Suprapubic skin (tissue), 4 donors: ENCODE measurements around the gene CNPY3. TPM values are rescaled to one million over a fixed set of nuclear protein-coding genes. Genes with fewer than 3 reads are reported as not detected.
"Not testable (repeated sequence)": the region's sequence is repeated elsewhere in the genome, so short reads cannot be mapped to it uniquely, and the experiment has no call there.

Experiments
- DNase-seq, 2 donors: peaks; one replicate each; pipeline ENCODE4 v3.0.0-alpha.2; 2019; ENCODE audit warnings: low spot score in 2 of 2
- H3K27ac ChIP-seq: fragments of 200-600 bp; sonication (generic); one replicate; pipeline ENCODE4 v1.5.1; 2019
- H3K27me3 ChIP-seq: fragments of 200-600 bp; sonication (generic); one replicate; pipeline ENCODE4 v1.5.1; 2019
- H3K36me3 ChIP-seq: fragments of 200-600 bp; sonication (generic); one replicate; pipeline ENCODE4 v1.5.1; 2019
- H3K4me1 ChIP-seq: fragments of 200-600 bp; sonication (generic); one replicate; pipeline ENCODE4 v1.5.1; 2019
- H3K4me3 ChIP-seq: fragments of 200-600 bp; sonication (generic); one replicate; pipeline ENCODE4 v1.5.1; 2019; ENCODE audit warnings: mild to moderate bottlenecking
- H3K9me3 ChIP-seq: fragments of 200-600 bp; sonication (generic); one replicate; pipeline ENCODE4 v1.5.1; 2019
- EP300 ChIP-seq: sonication (generic); formaldehyde crosslinking; IDR thresholded peaks from one replicate; pipeline ENCODE4 v1.6.1; 2017; ENCODE audit warnings: antibody characterized with exemption
- POLR2A ChIP-seq, 2 donors: fragments of 450-650 bp; IDR thresholded peaks; one replicate each; pipeline ENCODE4 v1.6.1; 2017; ENCODE audit warnings: antibody characterized with exemption in 2 of 2, mild to moderate bottlenecking in 2 of 2, moderate library complexity in 2 of 2
- POLR2AphosphoS5 ChIP-seq, 3 donors: sonication (generic); formaldehyde crosslinking; IDR thresholded peaks; one replicate each; pipeline ENCODE4 v1.6.1; 2017; ENCODE audit warnings: antibody characterized with exemption in 3 of 3
- WGBS: methylation state at CpG from one replicate; pipeline ENCODE4 v1.1.5; 2018; 5-methylcytosine and 5-hydroxymethylcytosine counted together
- total RNA-seq, 4 donors: library from RNA; depleted of rRNA; stranded (reverse); fragments of >200 nt; gene quantifications; one replicate each; pipeline ENCODE4 v1.1.0, GENCODE V29; 2016
- TF ChIP-seq, protein P1 (sequence below), 2 donors: fragments of 200-600 bp in 1 of 2; fragments of 450-650 bp in 1 of 2; sonication (generic) in 1 of 2; IDR thresholded peaks; one replicate each; pipeline ENCODE4 v1.5.1; 2016 to 2019; ENCODE audit warnings: antibody characterized with exemption in 2 of 2, mild to moderate bottlenecking in 1 of 2, moderate library complexity in 1 of 2

CNPY3 gene
- total RNA-seq: 10 to 100 TPM; 19.0 to 26.4 (median 23.2) TPM

DNA sequence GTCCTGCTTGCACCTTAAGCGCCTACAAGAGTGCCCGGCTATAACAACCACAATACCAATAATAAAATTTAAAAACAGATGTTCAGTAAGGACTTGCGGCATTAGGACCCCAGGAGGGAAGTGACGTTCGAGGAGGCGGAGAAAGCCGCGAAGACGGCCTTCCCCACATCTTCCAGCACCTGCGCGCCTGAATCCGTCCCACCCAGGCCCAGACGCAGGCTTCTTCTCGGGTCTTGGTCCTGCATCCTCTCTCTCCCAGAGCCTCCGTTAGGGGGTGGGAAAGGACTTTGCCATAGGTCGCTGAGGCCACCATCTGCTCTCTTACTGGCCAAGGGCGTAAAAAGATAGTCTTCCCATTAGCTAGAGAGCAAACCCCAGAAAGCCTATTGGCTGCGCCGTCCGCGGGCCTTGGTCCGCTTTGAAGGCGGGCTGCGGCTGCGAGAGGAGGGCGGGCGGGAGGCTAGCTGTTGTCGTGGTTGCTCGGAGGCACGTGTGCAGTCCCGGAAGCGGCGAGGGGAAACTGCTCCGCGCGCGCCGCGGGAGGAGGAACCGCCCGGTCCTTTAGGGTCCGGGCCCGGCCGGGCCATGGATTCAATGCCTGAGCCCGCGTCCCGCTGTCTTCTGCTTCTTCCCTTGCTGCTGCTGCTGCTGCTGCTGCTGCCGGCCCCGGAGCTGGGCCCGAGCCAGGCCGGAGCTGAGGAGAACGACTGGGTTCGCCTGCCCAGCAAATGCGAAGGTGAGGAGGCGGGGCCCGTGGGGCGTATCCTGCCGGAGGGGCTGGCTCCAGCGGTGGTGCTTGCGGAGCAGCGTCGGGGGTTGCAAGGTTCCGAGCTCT lies at the start of gene CNPY3:
Gene CNPY3, plus strand, starts transcription at position 495 of the 835 bp plus-strand sequence. Its CDS starts 91 bp downstream, at position 586.
- H3K4me3 ChIP-seq: peak within 1 kb of the TSS; percentile 91
- TF ChIP-seq POLR2A (IDR thresholded peaks at IDR 0.05): peak in 1 of 2 donors; percentile 38
- peak in 2 of 3 donors; percentile 46 to 52 for TF ChIP-seq POLR2AphosphoS5 (IDR thresholded peaks at IDR 0.05)
- TF ChIP-seq, protein P1, sequence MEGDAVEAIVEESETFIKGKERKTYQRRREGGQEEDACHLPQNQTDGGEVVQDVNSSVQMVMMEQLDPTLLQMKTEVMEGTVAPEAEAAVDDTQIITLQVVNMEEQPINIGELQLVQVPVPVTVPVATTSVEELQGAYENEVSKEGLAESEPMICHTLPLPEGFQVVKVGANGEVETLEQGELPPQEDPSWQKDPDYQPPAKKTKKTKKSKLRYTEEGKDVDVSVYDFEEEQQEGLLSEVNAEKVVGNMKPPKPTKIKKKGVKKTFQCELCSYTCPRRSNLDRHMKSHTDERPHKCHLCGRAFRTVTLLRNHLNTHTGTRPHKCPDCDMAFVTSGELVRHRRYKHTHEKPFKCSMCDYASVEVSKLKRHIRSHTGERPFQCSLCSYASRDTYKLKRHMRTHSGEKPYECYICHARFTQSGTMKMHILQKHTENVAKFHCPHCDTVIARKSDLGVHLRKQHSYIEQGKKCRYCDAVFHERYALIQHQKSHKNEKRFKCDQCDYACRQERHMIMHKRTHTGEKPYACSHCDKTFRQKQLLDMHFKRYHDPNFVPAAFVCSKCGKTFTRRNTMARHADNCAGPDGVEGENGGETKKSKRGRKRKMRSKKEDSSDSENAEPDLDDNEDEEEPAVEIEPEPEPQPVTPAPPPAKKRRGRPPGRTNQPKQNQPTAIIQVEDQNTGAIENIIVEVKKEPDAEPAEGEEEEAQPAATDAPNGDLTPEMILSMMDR (IDR thresholded peaks at IDR 0.05): no peak
- TF ChIP-seq EP300: no peak
- no peaks in the 10 kb centered on the region for H3K9me3 ChIP-seq
- H3K27ac ChIP-seq: peak within 1 kb of the TSS; percentile 94
- under 1% methylated on average over 46 of the region's 63 CpGs for WGBS
- peak; percentile 97 for DNase-seq
- H3K27me3 ChIP-seq: peaks cover 5% of the 10 kb centered on the region
- peaks cover 1% of the 10 kb centered on the region for H3K36me3 ChIP-seq
- H3K4me1 ChIP-seq: peaks cover 46% of the 10 kb centered on the region

DNA sequence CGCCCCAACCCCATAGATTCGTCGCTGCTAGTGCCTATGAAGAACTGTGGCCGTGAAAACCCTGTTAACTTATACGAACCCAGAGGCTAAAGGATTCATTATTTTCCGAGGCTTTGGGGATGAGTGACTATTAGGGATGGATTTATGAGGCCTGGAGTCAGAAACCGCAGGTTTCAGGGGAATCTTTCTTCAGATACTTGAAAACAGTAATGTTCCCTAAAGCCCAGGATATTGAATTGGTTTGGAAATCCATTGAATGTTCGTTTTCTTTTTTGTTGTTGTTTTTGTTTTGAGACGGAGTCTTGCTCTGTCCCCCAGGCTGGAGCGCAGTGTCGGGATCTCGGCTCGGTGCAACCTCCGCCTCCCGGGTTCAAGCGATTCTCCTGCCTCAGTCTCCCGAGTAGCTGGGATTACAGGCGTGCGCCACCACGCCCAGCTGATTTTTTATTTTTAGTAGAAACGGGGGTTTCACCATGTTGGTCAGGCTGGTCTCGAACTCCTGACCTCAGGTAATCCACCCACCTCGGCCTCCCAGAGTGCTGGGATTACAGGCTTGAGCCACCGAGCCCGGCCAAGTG lies 49.0 kb upstream of the CNPY3 start:
- Histone ChIP-seq H3K4me3 (peak overlapping the region; percentile 76), H3K36me3 (peaks cover 39% of the 10 kb centered on the region), H3K4me1 (peaks cover 38% of the 10 kb centered on the region), H3K27ac (peak overlapping the region; percentile 95)
- not testable (repeated sequence) for H3K9me3 ChIP-seq, DNase-seq, H3K27me3 ChIP-seq
- WGBS: 11% methylated on average over 25 of the region's 25 CpGs

DNA sequence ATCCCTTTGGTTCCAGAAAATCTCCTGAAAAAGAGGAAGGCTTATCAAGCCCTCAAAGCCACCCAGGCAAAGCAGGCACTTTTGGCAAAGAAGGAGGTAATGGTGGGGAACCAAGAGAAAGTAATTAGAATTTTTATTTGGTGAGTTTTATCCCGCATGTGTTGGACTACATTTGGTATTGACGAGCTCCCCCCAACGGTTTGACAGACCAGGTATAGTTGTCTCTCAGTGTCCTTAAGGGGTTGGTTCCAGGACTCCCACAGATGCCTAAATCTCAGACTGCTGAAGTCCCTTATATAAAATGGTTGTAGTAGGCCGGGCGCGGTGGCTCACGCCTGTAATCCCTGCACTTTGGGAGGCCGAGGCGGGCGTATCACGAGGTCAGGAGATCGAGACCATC lies 48.4 kb upstream of the CNPY3 start:
- Histone ChIP-seq H3K4me3 (peak overlapping the region; percentile 76), H3K27ac (peak overlapping the region; percentile 95), H3K36me3 (peaks cover 44% of the 10 kb centered on the region), H3K4me1 (peaks cover 38% of the 10 kb centered on the region)
- 83% methylated on average over 12 of the region's 12 CpGs for WGBS
- not testable (repeated sequence) for DNase-seq, H3K9me3 ChIP-seq, H3K27me3 ChIP-seq

DNA sequence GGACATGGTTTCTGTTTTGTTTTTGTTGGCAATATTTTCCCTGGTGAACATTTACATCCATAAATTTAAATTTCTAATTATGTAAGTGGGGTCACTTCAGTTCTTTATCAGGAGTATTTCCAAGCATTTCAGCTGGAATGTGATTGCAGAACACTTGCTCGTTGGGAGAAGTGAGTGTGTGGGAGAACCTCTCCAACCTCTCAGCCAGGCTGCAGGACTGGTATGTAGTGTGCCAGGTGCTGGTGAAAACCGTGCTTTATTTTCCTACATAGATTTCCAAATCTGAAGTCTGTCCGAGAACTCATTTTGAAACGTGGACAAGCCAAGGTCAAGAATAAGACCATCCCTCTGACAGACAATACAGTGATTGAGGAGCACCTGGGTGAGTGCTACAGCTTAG lies 43.6 kb upstream of the CNPY3 start:
- Histone ChIP-seq H3K27me3 (no peaks in the 10 kb centered on the region), H3K27ac (no peak overlapping the region), H3K9me3 (no peaks in the 10 kb centered on the region), H3K4me3 (no peak overlapping the region), H3K36me3 (peaks cover 61% of the 10 kb centered on the region), H3K4me1 (peaks cover 27% of the 10 kb centered on the region)
- WGBS: 71% methylated on average over 4 of the region's 4 CpGs
- TF ChIP-seq EP300 (no peak), POLR2AphosphoS5 (IDR thresholded peaks at IDR 0.05) (no peak), POLR2A (IDR thresholded peaks at IDR 0.05) (no peak)
- TF ChIP-seq, protein P1 (IDR thresholded peaks at IDR 0.05): no peak
- DNase-seq: no peak

DNA sequence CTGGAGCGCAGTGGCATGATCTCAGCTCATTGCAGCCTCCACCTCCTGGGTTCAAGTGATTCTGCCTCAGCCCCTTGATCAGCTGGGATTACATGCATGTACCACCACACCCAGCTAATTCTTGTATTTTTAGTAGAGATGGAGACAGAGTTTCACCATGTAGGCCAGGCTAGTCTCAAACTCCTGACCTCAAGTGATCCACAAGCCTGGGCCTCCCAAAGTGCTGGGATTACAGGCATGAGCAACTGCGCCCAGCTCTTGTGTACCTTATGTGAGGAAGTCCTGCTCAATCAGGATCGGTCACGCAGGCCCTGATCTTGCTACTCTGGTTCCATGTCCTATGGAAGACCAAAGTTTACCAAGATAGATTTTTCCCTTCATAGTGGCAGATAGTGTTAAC lies 41.1 kb upstream of the CNPY3 start:
- 92% methylated on average over 4 of the region's 4 CpGs for WGBS
- H3K9me3 ChIP-seq, H3K27me3 ChIP-seq, H3K4me3 ChIP-seq, DNase-seq, H3K27ac ChIP-seq: not testable (repeated sequence)
- H3K36me3 ChIP-seq: peaks cover 44% of the 10 kb centered on the region
- H3K4me1 ChIP-seq: peaks cover 16% of the 10 kb centered on the region

DNA sequence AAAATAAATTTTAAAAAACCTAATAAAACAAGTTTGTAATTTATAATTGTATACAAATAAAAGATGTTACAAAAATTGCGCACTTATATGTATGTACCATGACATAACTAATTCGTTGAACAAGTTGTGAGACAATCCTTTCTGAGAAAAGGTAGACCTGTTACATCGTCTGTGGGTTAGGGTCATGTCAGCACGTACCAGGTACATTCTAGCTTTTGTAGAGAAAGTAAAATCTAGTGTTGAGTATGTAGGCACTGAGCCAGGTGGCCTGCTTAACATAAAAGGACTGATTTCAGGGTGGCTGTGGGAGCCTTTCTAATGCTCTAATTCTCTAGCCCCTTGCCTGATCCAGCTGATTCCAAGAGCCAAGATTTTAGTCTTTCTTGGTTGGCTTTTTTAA lies 39.5 kb upstream of the CNPY3 start:
- Histone ChIP-seq H3K36me3 (peaks cover 28% of the 10 kb centered on the region), H3K9me3 (no peaks in the 10 kb centered on the region), H3K4me3 (peak overlapping the region; percentile 81), H3K4me1 (peaks cover 16% of the 10 kb centered on the region), H3K27me3 (no peaks in the 10 kb centered on the region), H3K27ac (peak overlapping the region; percentile 94)
- TF ChIP-seq, protein P1 (IDR thresholded peaks at IDR 0.05): no peak
- no peak for TF ChIP-seq POLR2AphosphoS5 (IDR thresholded peaks at IDR 0.05)
- no peak for TF ChIP-seq POLR2A (IDR thresholded peaks at IDR 0.05)
- TF ChIP-seq EP300: no peak
- no peak for DNase-seq
- 51% methylated on average over 4 of the region's 4 CpGs for WGBS
